HG02943 (cell line): ENCODE data around the gene RFTN1.

ENCODE experiments used
- ATAC-seq: cut with Tn5 transposase; IDR thresholded peaks from one replicate; pipeline ENCODE4 v1.9.1; 2021; ENCODE audit warnings: mild to moderate bottlenecking, low read depth, moderate library complexity; ENCODE audit not compliant: unreplicated experiment

RFTN1 gene

GRCh38 chr3:16335772-16336645 is 177.5 kb downstream of the RFTN1 start:
- no peak for ATAC-seq

- no peak for ATAC-seq
Observed at GRCh38 chr3:16335333-16335732, 178.2 kb downstream of the RFTN1 start.

GRCh38 chr3:16334909-16335308 is 178.6 kb downstream of the RFTN1 start:
- no peak for ATAC-seq

GRCh38 chr3:16332904-16333426 is 180.5 kb downstream of the RFTN1 start:
- ATAC-seq, result no peak

- no peak for ATAC-seq
Observed at GRCh38 chr3:16331319-16331883, 182.1 kb downstream of the RFTN1 start.

- no peak for ATAC-seq
Observed at GRCh38 chr3:16330351-16330750, 183.1 kb downstream of the RFTN1 start.

- no peak for ATAC-seq
Observed at GRCh38 chr3:16329826-16330129, 183.7 kb downstream of the RFTN1 start.

- ATAC-seq, result no peak
Observed at GRCh38 chr3:16329036-16329825, 184.3 kb downstream of the RFTN1 start.

- no peak for ATAC-seq
Observed at GRCh38 chr3:16328124-16328523, 185.4 kb downstream of the RFTN1 start.

- ATAC-seq, result no peak
Observed at GRCh38 chr3:16326724-16327349, 186.7 kb downstream of the RFTN1 start.

GRCh38 chr3:16325850-16326249 is 187.6 kb downstream of the RFTN1 start:
- ATAC-seq, result no peak

GRCh38 chr3:16323737-16324136 is 189.8 kb downstream of the RFTN1 start:
- ATAC-seq, result no peak

- no peak for ATAC-seq
Observed at GRCh38 chr3:16322189-16322588, 191.3 kb downstream of the RFTN1 start.

- ATAC-seq, result no peak
Observed at GRCh38 chr3:16320711-16321110, 192.8 kb downstream of the RFTN1 start.

- ATAC-seq, result no peak
Observed at GRCh38 chr3:16319723-16320122, 193.8 kb downstream of the RFTN1 start.

GRCh38 chr3:16319307-16319706 is 194.2 kb downstream of the RFTN1 start:
- no peak for ATAC-seq

- ATAC-seq, result no peak
Observed at GRCh38 chr3:16318176-16318575, 195.3 kb downstream of the RFTN1 start.

GRCh38 chr3:16317561-16317945 is 195.9 kb downstream of the RFTN1 start:
- no peak for ATAC-seq

- ATAC-seq, result no peak
Observed at GRCh38 chr3:16316847-16317560, 196.5 kb downstream of the RFTN1 start.

GRCh38 chr3:16316396-16316795 is 197.1 kb downstream of the RFTN1 start:
- ATAC-seq, result no peak
